ENCODE results near the gene DGKI.

DGKI gene

GRCh38 chr7:137846827-137847567, at the start of gene DGKI:
Gene DGKI, minus strand, starts transcription at chr7:137846974.
- no peak for DNase-seq (ENCODE audit: low read depth)

- no peak for DNase-seq (ENCODE audit: low read depth)
These were observed 48.8 kb upstream of the DGKI start for GRCh38 chr7:137895301-137896221.

- no peak for DNase-seq (ENCODE audit: low read depth)
These were observed 46.5 kb upstream of the DGKI start for GRCh38 chr7:137893143-137893742.

GRCh38 chr7:137891016-137891655, 44.4 kb upstream of the DGKI start:
- DNase-seq (ENCODE audit: low read depth) = no peak

- DNase-seq (ENCODE audit: low read depth) = no peak
These were observed 43.7 kb upstream of the DGKI start for GRCh38 chr7:137890449-137890921.

GRCh38 chr7:137888241-137888640, 41.5 kb upstream of the DGKI start:
- DNase-seq (ENCODE audit: low read depth) = no peak

- DNase-seq (ENCODE audit: low read depth) = no peak
These were observed 40.0 kb upstream of the DGKI start for GRCh38 chr7:137886746-137887145.

- DNase-seq (ENCODE audit: low read depth) = no peak
These were observed 39.5 kb upstream of the DGKI start for GRCh38 chr7:137886281-137886680.

GRCh38 chr7:137885678-137886077, 38.9 kb upstream of the DGKI start:
- DNase-seq (ENCODE audit: low read depth) = no peak

GRCh38 chr7:137882806-137883205, 36.0 kb upstream of the DGKI start:
- no peak for DNase-seq (ENCODE audit: low read depth)

GRCh38 chr7:137882261-137882668, 35.5 kb upstream of the DGKI start:
- peak; percentile 100 for DNase-seq (ENCODE audit: low read depth)

GRCh38 chr7:137881607-137882260, 35.0 kb upstream of the DGKI start:
- no peak for DNase-seq (ENCODE audit: low read depth)

GRCh38 chr7:137880432-137880831, 33.7 kb upstream of the DGKI start:
- peak; percentile 96 for DNase-seq (ENCODE audit: low read depth)

- DNase-seq (ENCODE audit: low read depth) = peak; percentile 87
These were observed 32.8 kb upstream of the DGKI start for GRCh38 chr7:137879357-137880158.

- DNase-seq (ENCODE audit: low read depth) = peak; percentile 62
These were observed 31.7 kb upstream of the DGKI start for GRCh38 chr7:137878333-137878961.

GRCh38 chr7:137877027-137877675, 30.4 kb upstream of the DGKI start:
- no peak for DNase-seq (ENCODE audit: low read depth)

- DNase-seq (ENCODE audit: low read depth) = no peak
These were observed 29.0 kb upstream of the DGKI start for GRCh38 chr7:137875746-137876145.

- peak; percentile 95 for DNase-seq (ENCODE audit: low read depth)
These were observed 27.4 kb upstream of the DGKI start for GRCh38 chr7:137873979-137874777.

GRCh38 chr7:137873524-137873923, 26.8 kb upstream of the DGKI start:
- DNase-seq (ENCODE audit: low read depth) = peak; percentile 80
